H1 (cell line): ENCODE data around the gene CRYAB. TPM values are rescaled to one million over a fixed set of nuclear protein-coding genes. Genes with fewer than 3 reads are reported as not detected.

Source experiments
- FOSL1 ChIP-seq: IDR thresholded peaks from 2 replicates; pipeline ENCODE4 v1.6.1; 2011; ENCODE audit warnings: mild to moderate bottlenecking, low read depth, low read length, moderate library complexity; ENCODE audit not compliant: insufficient read depth
- JUN ChIP-seq: IDR thresholded peaks from 2 replicates; pipeline ENCODE4 v1.6.1; 2011; ENCODE audit warnings: low read depth, mild to moderate bottlenecking, improper control_type of control experiment, low read length
- KDM4A ChIP-seq: IDR thresholded peaks from one replicate; pipeline ENCODE4 v1.7.1; 2012; ENCODE audit warnings: low read depth, mild to moderate bottlenecking, moderate library complexity, low read length, inconsistent platforms; ENCODE audit not compliant: severe bottlenecking
- MAFK ChIP-seq: IDR thresholded peaks from 2 replicates; pipeline ENCODE4 v1.6.1; 2012; ENCODE audit warnings: low read depth, mild to moderate bottlenecking, improper control_type of control experiment, low read length
- POU5F1 ChIP-seq: IDR thresholded peaks from 2 replicates; pipeline ENCODE4 v1.6.1; 2011; ENCODE audit warnings: low read depth, mild to moderate bottlenecking, low read length, moderate library complexity
- SIRT6 ChIP-seq: IDR thresholded peaks from one replicate; pipeline ENCODE4 v1.7.1; 2012; ENCODE audit warnings: low read length, inconsistent platforms
- SP1 ChIP-seq: IDR thresholded peaks from 2 replicates; pipeline ENCODE4 v1.6.1; 2011; ENCODE audit warnings: low read depth, low read length
- polyA plus RNA-seq, 7 experiments: library from polyadenylated mRNA; depleted of rRNA in 3 of 7; stranded (reverse) in 5 of 7; unstranded in 2 of 7; fragments of >200 nt in 5 of 7; fragments of 200-250 nt in 2 of 7; gene quantifications; 1 replicate in 5 of 7; 2 replicates in 1 of 7; 4 replicates in 1 of 7; pipeline versions ENCODE4 v1.2.1 to v1.2.3, GENCODE V29; 2011 to 2013; ENCODE audit warnings: missing spikeins in 2 of 7, mixed read lengths in 2 of 7
- total RNA-seq: library from RNA; stranded (reverse); fragmentation: NEBNext Ultra II Directional; extraction: Animal tissue kit (Norgen Biotek cat#: 25700); gene quantifications from 2 replicates; pipeline ENCODE4 v1.2.1, GENCODE V29; 2021
- TF ChIP-seq, protein P1 (sequence below): fragments of 300-600 bp; sonication (generic); IDR thresholded peaks from 2 replicates; pipeline ENCODE4 v1.7.1; 2012; ENCODE audit warnings: low read length, moderate library complexity, mild to moderate bottlenecking, inconsistent platforms; ENCODE audit not compliant: insufficient replicate concordance

CRYAB gene
- total and polyA plus RNA-seq, 2 of the 8 experiments (the other 6 are each of a cell fraction or from before 2014, with no cell fraction given) = 1.9 to 2.0 TPM

DNA sequence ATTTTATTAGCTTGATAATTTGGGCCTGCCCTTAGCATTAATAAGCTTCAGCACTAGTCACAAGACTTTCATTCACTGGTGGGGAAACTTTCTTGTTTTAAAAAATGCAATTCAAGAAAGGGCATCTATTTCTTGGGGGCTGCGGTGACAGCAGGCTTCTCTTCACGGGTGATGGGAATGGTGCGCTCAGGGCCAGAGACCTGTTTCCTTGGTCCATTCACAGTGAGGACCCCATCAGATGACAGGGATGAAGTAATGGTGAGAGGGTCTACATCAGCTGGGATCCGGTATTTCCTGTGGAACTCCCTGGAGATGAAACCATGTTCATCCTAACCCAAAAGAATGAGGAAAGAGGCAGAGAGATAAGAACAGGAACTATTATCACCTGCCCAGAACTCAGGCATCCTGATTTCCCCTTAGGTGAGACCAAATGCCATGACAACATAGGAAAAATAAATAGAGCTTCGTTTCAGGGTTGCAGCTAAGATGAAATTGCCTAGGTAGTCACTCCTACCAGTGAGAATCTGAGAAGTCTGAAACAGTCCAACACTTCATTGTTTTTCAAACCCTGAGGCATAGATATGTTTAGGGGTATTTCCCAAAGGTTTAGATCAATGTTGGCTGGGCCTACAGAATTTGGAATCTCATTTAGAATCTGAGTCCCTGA, 2.8 kb downstream of the CRYAB start (continued):
- TF ChIP-seq, protein P1, sequence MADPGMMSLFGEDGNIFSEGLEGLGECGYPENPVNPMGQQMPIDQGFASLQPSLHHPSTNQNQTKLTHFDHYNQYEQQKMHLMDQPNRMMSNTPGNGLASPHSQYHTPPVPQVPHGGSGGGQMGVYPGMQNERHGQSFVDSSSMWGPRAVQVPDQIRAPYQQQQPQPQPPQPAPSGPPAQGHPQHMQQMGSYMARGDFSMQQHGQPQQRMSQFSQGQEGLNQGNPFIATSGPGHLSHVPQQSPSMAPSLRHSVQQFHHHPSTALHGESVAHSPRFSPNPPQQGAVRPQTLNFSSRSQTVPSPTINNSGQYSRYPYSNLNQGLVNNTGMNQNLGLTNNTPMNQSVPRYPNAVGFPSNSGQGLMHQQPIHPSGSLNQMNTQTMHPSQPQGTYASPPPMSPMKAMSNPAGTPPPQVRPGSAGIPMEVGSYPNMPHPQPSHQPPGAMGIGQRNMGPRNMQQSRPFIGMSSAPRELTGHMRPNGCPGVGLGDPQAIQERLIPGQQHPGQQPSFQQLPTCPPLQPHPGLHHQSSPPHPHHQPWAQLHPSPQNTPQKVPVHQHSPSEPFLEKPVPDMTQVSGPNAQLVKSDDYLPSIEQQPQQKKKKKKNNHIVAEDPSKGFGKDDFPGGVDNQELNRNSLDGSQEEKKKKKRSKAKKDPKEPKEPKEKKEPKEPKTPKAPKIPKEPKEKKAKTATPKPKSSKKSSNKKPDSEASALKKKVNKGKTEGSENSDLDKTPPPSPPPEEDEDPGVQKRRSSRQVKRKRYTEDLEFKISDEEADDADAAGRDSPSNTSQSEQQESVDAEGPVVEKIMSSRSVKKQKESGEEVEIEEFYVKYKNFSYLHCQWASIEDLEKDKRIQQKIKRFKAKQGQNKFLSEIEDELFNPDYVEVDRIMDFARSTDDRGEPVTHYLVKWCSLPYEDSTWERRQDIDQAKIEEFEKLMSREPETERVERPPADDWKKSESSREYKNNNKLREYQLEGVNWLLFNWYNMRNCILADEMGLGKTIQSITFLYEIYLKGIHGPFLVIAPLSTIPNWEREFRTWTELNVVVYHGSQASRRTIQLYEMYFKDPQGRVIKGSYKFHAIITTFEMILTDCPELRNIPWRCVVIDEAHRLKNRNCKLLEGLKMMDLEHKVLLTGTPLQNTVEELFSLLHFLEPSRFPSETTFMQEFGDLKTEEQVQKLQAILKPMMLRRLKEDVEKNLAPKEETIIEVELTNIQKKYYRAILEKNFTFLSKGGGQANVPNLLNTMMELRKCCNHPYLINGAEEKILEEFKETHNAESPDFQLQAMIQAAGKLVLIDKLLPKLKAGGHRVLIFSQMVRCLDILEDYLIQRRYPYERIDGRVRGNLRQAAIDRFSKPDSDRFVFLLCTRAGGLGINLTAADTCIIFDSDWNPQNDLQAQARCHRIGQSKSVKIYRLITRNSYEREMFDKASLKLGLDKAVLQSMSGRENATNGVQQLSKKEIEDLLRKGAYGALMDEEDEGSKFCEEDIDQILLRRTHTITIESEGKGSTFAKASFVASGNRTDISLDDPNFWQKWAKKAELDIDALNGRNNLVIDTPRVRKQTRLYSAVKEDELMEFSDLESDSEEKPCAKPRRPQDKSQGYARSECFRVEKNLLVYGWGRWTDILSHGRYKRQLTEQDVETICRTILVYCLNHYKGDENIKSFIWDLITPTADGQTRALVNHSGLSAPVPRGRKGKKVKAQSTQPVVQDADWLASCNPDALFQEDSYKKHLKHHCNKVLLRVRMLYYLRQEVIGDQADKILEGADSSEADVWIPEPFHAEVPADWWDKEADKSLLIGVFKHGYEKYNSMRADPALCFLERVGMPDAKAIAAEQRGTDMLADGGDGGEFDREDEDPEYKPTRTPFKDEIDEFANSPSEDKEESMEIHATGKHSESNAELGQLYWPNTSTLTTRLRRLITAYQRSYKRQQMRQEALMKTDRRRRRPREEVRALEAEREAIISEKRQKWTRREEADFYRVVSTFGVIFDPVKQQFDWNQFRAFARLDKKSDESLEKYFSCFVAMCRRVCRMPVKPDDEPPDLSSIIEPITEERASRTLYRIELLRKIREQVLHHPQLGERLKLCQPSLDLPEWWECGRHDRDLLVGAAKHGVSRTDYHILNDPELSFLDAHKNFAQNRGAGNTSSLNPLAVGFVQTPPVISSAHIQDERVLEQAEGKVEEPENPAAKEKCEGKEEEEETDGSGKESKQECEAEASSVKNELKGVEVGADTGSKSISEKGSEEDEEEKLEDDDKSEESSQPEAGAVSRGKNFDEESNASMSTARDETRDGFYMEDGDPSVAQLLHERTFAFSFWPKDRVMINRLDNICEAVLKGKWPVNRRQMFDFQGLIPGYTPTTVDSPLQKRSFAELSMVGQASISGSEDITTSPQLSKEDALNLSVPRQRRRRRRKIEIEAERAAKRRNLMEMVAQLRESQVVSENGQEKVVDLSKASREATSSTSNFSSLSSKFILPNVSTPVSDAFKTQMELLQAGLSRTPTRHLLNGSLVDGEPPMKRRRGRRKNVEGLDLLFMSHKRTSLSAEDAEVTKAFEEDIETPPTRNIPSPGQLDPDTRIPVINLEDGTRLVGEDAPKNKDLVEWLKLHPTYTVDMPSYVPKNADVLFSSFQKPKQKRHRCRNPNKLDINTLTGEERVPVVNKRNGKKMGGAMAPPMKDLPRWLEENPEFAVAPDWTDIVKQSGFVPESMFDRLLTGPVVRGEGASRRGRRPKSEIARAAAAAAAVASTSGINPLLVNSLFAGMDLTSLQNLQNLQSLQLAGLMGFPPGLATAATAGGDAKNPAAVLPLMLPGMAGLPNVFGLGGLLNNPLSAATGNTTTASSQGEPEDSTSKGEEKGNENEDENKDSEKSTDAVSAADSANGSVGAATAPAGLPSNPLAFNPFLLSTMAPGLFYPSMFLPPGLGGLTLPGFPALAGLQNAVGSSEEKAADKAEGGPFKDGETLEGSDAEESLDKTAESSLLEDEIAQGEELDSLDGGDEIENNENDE = no peak
- TF ChIP-seq SP1 (no peak), POU5F1 (no peak), SIRT6 (no peak), MAFK (no peak), FOSL1 (no peak), JUN (no peak), KDM4A (no peak)
